Cardiac septum (tissue), 1 donor: Measurements from ENCODE around the gene PKIB. TPM values are rescaled to one million over a fixed set of nuclear protein-coding genes. Genes with fewer than 3 reads are reported as not detected.

Source experiments
- DNase-seq: peaks from one replicate; pipeline ENCODE4 v3.0.0-alpha.2; 2020; ENCODE audit warnings: low spot score
- intact Hi-C: fragments of 100-400 bp; cut with DNase I; formaldehyde crosslinking; loops from one replicate; pipeline ENCODE4 v1.14.0; 2022
- total RNA-seq: library from RNA; stranded (reverse); fragmentation: NEBNext Ultra II Directional; extraction: Animal tissue kit (Norgen Biotek cat#: 25700); gene quantifications from one replicate; pipeline ENCODE4 v1.2.1, GENCODE V29; 2021
- donor health status: DM: no; HTN: no; CAD: no.

The PKIB gene
- total RNA-seq, 1 donor from 2014 or later, result 0.38 TPM

GRCh38 chr6:122760330-122760729 is 150.1 kb downstream of the PKIB start:
- DNase-seq, result no peak
- intact Hi-C loops, result no loop called here

GRCh38 chr6:122766256-122766655 is 156.1 kb downstream of the PKIB start:
- intact Hi-C loops, result no loop called here
- DNase-seq, result no peak

- DNase-seq, result no peak
- intact Hi-C loops, result no loop called here
Measured at GRCh38 chr6:122770835-122771601, 160.8 kb downstream of the PKIB start.

GRCh38 chr6:122772724-122773415 is 162.7 kb downstream of the PKIB start:
- no peak for DNase-seq
- intact Hi-C loops, result no loop called here

Other genes with a start within 250 kb of the PKIB start
- 16.8 TPM for gene HSF2, start 210.8 kb upstream of the PKIB start, total RNA-seq
- 192 TPM for gene SERINC1, start 138.6 kb upstream of the PKIB start, total RNA-seq
- gene FABP7, start 169.3 kb downstream of the PKIB start, total RNA-seq, result not detected
- 2.6 TPM for gene SMPDL3A, start 178.9 kb downstream of the PKIB start, total RNA-seq